ENCODE measurements around the gene TPCN2. TPM values are rescaled to one million over a fixed set of nuclear protein-coding genes. Genes with fewer than 3 reads are reported as not detected.
"Not testable (repeated sequence)": the region's sequence is repeated elsewhere in the genome, so short reads cannot be mapped to it uniquely, and the experiment has no call there.

TPCN2 gene
- total RNA-seq, 2 donors from 2014 or later = 17.1 to 24.6 TPM

DNA sequence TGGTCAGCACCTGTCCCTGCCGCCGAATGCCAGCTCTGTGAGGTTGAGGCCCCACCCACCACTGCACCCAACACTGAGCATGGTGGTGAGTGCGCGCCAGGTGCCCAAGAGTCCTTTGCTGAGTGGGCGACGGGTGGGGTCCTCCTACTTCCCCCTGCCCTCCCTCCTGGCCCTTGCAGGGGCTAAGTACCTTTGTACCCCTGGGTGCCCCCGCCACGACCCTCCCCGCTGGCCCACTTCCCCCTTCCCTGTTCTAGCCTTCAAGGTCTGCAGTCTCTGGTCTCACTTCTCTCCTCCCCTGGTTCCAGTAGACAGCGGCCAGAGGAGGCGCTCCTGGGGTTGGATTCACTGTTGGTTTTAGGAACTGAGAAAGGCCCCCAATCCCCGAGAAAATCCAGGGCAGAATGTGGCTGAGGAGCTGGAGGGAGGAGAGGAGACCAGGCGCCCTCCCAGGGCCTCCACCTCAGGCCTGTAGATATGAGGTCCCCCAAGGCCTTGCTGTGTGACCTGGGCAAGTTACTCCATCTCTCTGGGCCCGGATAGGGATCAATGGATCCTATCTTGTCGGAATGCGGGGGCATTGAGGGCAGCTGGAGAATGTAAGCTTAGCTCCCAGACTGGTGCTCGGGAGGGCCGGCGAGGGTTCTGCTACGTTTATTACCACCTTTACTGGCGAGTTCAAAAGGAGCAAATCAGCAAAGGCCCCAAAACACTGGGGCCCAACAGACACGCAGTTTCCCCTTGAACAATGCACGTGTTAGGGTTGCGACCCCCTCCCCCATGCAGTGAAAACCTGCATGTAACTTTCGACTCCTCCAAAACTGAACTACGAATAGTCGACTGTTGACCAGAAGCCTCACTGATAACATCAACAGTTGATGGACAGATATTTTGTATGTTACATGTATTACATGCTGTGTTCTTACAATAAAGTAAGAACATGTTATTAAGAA, 75.1 kb downstream of the TPCN2 start:
- Mint-ChIP-seq H3K4me3 (no peak overlapping the region), H3K4me1 (ENCODE audit: low read depth in 2 of 2) (no peaks in the 10 kb centered on the region), H3K9me3 (no peaks in the 10 kb centered on the region), H3K36me3 (no peaks in the 10 kb centered on the region), H3K27ac (no peak overlapping the region), H3K27me3 (no peaks in the 10 kb centered on the region)
- no peak for DNase-seq (ENCODE audit: low spot score)
- ATAC-seq = no peak

DNA sequence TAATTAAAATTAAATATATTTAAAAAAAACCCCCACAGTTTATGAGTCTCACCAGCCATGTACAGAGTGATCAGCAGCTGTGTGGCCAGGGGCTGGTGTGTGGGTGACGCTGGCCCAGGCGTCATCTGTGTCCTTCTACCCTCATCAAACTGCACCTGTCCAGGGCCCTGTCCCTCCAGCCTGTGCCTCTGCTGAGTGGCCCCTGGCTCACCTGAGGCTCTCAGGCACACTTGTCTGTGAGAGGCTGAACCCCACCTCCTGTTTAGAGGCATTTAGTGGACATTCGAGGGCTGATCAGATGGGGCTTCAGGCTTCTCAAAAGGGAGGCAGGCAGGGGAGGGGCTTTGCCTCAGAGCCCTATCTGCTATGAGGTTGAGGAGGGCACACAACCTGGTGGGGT, 77.1 kb downstream of the TPCN2 start:
- no peak overlapping the region for H3K27ac Mint-ChIP-seq
- no peaks in the 10 kb centered on the region for H3K9me3 Mint-ChIP-seq
- DNase-seq (ENCODE audit: low spot score) (no peak), ATAC-seq (no peak)
- no peaks in the 10 kb centered on the region for H3K36me3 Mint-ChIP-seq
- H3K27me3 Mint-ChIP-seq = no peaks in the 10 kb centered on the region
- H3K4me1 Mint-ChIP-seq (ENCODE audit: low read depth in 2 of 2) = no peaks in the 10 kb centered on the region
- H3K4me3 Mint-ChIP-seq = no peak overlapping the region

DNA sequence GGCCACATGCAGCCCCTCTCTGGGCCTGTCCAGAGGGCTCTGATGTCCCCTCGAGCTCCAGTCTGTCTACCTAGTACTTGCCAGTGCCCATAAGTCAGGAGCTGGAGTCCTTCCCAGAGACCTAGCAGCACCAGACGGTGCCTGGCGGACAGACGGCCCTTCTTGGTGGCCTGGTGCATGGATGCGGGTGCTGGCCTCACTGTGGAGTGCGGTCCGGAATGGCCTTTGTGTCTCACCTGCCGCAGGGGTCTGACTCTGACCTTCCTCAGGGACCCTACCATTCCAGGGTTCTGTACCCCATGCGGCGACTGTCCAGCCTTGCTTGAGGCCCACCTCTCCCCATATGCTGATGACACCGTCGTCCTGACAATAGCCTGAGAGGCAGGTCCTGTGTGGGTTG, 77.6 kb downstream of the TPCN2 start:
- no peak overlapping the region for H3K27ac Mint-ChIP-seq
- DNase-seq (ENCODE audit: low spot score) = no peak
- no peaks in the 10 kb centered on the region for H3K4me1 Mint-ChIP-seq (ENCODE audit: low read depth in 2 of 2)
- H3K36me3 Mint-ChIP-seq = no peaks in the 10 kb centered on the region
- no peaks in the 10 kb centered on the region for H3K9me3 Mint-ChIP-seq
- H3K27me3 Mint-ChIP-seq = no peaks in the 10 kb centered on the region
- ATAC-seq = peak in 1 of 2 donors; percentile 29
- H3K4me3 Mint-ChIP-seq = no peak overlapping the region

DNA sequence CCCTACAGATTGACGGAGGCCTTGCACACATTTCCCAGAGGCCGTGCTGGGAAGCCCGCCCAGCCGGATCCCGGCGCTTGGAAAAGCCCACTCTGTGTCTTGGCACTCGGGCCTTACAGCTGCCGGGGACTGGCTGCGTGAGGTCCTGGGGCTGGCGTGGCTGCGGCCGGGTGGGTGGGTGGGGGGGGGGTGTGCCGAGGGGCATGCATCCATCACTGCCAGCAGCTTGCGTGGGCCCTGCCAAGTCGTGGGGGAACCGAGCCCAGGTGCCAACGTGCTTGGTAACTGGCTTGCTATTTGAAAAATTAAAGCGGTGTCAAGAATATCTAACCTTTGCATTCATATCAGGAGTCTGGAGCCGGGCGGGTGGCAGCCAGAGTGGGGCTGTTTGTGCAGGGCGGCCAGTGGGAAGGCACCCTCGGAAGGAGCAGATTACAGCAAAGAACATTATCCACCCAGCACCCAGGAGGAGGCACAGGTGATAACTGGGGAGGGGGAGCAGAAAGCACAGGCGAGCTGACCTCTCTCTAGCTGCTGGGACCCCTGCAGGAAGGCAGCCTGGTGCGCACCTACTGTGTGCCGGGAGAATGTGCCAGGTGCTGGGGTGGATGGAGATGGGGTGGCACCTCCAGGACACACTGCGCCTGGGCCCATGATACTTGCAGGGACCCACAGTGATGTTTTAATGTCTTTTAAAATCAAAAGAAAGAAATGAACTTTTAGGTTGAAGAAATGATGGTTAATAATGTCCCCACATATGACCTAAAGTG, 78.5 kb downstream of the TPCN2 start:
- no peaks in the 10 kb centered on the region for H3K9me3 Mint-ChIP-seq
- no peak overlapping the region for H3K4me3 Mint-ChIP-seq
- no peaks in the 10 kb centered on the region for H3K4me1 Mint-ChIP-seq (ENCODE audit: low read depth in 2 of 2)
- H3K36me3 Mint-ChIP-seq = no peaks in the 10 kb centered on the region
- ATAC-seq (no peak), DNase-seq (ENCODE audit: low spot score) (no peak)
- no peaks in the 10 kb centered on the region for H3K27me3 Mint-ChIP-seq
- H3K27ac Mint-ChIP-seq = no peak overlapping the region

DNA sequence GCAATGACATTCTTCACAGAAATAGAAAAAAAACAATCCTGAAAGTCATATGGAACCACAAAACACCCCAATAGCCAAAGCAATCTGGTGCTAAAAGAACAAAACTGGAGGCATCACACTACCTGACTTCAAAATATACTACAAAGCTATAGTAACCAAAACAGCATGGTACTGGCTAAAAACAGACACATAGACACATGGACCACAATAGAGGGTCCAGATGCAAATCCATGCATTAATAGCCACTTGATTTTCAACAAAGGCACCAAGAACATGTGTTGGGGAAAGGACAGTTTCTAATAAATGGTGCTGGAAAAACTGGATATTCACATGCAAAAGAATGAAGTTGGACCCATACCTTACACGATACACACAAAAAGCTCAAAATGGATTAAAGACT, 79.2 kb downstream of the TPCN2 start:
- H3K4me3 Mint-ChIP-seq = no peak overlapping the region
- H3K4me1 Mint-ChIP-seq (ENCODE audit: low read depth in 2 of 2) = no peaks in the 10 kb centered on the region
- H3K9me3 Mint-ChIP-seq = no peaks in the 10 kb centered on the region
- H3K36me3 Mint-ChIP-seq = no peaks in the 10 kb centered on the region
- ATAC-seq (no peak), DNase-seq (ENCODE audit: low spot score) (no peak)
- no peaks in the 10 kb centered on the region for H3K27me3 Mint-ChIP-seq
- no peak overlapping the region for H3K27ac Mint-ChIP-seq

DNA sequence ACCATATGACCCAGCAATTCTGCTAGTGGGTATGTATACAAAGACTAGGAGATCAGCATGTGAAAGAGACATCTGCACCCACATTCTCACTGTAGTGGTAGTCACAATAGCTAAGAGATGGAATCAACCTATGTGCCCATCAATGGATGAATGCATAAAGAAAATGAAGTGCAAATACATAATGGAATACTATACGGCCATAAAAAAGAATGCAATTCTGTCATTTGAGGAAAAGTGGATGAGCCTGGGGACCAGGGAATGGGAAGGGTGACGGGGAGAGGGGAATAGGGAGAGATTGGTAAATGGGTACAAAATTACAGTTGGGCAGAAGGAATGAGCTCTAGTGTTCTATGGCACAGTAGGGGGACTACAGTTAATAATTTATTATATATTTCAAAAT, 80.3 kb downstream of the TPCN2 start:
- Mint-ChIP-seq H3K4me1 (ENCODE audit: low read depth in 2 of 2) (no peaks in the 10 kb centered on the region), H3K27ac (no peak overlapping the region), H3K9me3 (no peaks in the 10 kb centered on the region), H3K27me3 (peaks cover 0 to 2% of the 10 kb centered on the region in 2 donors), H3K4me3 (no peak overlapping the region), H3K36me3 (no peaks in the 10 kb centered on the region)
- ATAC-seq = no peak
- DNase-seq (ENCODE audit: low spot score) = no peak

DNA sequence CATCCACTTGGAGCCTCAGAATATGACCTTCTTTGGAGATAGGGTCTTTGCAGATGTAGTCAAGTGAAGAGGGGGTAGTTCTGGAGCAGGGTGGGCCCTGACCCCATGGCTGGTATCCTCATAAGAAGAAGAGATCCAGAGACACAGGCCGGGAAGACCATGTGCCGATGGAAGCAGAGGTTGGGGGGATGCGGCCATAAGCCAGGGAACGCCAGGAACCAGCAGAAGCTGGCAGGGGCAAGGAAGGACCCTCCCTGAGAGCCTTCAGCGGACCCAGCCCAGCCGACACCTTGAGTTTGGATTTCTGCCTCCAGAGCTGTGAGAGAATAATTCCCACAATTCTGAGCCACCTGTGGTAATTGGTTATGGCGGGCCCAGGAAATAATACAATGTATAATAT, 80.9 kb downstream of the TPCN2 start:
- Mint-ChIP-seq H3K9me3 (no peaks in the 10 kb centered on the region), H3K36me3 (no peaks in the 10 kb centered on the region), H3K27ac (no peak overlapping the region), H3K27me3 (peaks cover 0 to 2% of the 10 kb centered on the region in 2 donors), H3K4me1 (ENCODE audit: low read depth in 2 of 2) (no peaks in the 10 kb centered on the region), H3K4me3 (no peak overlapping the region)
- ATAC-seq (no peak), DNase-seq (ENCODE audit: low spot score) (no peak)

DNA sequence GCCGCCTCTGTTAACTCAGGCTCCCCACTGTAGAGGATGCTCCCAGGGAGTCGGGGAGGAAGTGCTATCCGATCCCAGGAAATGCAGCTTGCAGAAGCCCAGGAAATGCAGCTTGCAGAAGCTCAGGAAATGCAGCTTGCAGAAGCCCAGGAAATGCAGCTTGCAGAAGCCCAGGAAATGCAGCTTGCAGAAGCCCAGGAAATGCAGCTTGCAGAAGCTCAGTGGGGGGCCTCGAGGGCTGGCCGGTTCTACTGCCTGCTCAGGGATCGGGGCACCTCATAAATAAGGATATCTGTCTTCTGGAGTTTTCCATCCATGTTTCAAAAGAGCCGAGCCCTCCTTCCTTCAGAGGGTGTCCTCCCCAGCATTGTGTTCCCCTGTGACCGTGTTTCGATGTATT, 81.9 kb downstream of the TPCN2 start:
- DNase-seq (ENCODE audit: low spot score) (no peak), ATAC-seq (no peak)
- Mint-ChIP-seq H3K27ac (no peak overlapping the region), H3K4me3 (no peak overlapping the region), H3K36me3 (no peaks in the 10 kb centered on the region), H3K27me3 (peaks cover 0 to 2% of the 10 kb centered on the region in 2 donors), H3K4me1 (ENCODE audit: low read depth in 2 of 2) (no peaks in the 10 kb centered on the region), H3K9me3 (no peaks in the 10 kb centered on the region)

DNA sequence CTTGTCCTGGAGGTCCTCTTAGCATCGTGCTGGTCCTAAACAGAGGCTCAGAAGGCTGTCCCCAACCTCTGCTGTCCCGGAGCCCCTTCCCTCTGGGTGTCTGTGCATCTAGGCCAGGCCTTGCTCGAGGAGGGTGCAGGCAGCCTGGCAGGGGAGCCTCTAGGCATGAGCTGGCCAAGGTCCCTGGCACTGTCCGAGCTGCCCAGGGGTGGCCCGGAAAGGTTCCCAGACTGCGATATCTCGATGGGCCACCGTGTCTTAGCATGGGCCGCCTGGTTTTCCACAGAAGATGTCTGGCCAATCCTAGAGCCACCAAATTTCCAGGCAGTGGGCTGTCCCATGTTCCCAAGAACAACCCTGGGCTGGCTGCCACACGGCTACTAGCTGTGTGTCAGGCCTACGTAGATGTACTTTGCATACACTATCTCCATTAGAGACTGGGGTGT, 82.4 kb downstream of the TPCN2 start:
- Mint-ChIP-seq H3K27me3 (peaks cover 0 to 5% of the 10 kb centered on the region in 2 donors), H3K36me3 (no peaks in the 10 kb centered on the region), H3K27ac (no peak overlapping the region), H3K9me3 (no peaks in the 10 kb centered on the region), H3K4me1 (ENCODE audit: low read depth in 2 of 2) (no peaks in the 10 kb centered on the region), H3K4me3 (no peak overlapping the region)
- peak in 1 of 2 donors; percentile 33 for ATAC-seq
- DNase-seq (ENCODE audit: low spot score) = no peak

DNA sequence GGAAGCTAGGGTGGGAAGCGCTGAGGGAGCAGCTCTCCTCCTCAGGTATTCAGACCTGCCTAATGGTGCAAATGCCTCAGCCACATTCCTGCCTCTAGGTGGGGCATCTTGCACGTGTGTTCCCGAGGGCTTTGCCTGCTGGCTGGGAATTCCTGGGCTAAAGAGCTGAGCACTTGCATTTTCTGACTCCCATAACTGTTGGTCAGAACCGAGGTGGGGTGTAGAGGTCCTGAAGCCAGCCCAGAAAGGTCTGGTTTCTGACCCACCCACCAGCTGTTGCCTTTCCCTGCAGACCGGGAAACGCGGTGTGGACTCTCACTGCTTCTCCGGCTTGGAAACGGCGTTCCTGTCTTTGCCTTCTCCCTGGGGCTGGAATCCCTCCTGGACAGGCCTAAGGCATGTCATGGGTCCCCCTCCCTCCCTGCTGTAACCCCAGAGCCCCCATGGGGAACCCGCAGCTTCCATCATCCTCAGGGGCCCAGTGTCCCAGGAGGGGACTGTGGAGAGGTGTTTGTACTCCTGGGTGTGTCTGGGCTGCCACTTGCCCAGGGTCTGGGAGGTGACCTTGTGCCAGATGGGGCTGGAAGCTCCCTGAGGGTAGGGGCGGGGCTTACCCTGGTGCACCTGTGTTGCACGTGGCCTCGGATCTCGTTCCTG, 83.0 kb downstream of the TPCN2 start:
- DNase-seq (ENCODE audit: low spot score) (no peak), ATAC-seq (no peak)
- Mint-ChIP-seq H3K4me3 (no peak overlapping the region), H3K27ac (no peak overlapping the region), H3K27me3 (peaks cover 0 to 8% of the 10 kb centered on the region in 2 donors), H3K9me3 (no peaks in the 10 kb centered on the region), H3K4me1 (ENCODE audit: low read depth in 2 of 2) (no peaks in the 10 kb centered on the region), H3K36me3 (no peaks in the 10 kb centered on the region)

DNA sequence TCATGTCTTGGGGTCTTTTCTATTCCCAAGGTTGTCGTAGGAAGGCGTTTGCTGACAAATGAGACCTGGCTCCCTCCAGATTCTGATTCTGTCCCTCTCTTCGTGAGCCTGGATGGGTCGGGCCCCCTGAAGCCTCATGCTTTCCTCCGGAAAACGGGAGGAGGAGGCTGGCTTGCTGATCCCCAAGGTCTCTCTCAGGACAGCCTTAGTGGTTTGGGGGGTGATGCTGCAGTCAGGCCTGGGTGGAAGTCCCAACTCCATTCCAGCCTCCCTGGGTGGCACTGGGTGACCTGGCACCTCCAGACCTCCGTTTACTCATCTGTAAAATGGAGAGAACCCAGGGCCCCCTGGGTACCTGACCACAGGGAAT, 83.6 kb downstream of the TPCN2 start:
- peaks cover 0 to 8% of the 10 kb centered on the region in 2 donors for H3K27me3 Mint-ChIP-seq
- H3K9me3 Mint-ChIP-seq = no peaks in the 10 kb centered on the region
- no peaks in the 10 kb centered on the region for H3K4me1 Mint-ChIP-seq (ENCODE audit: low read depth in 2 of 2)
- H3K27ac Mint-ChIP-seq = no peak overlapping the region
- no peak for DNase-seq (ENCODE audit: low spot score)
- no peak for ATAC-seq
- H3K4me3 Mint-ChIP-seq = no peak overlapping the region
- no peaks in the 10 kb centered on the region for H3K36me3 Mint-ChIP-seq

DNA sequence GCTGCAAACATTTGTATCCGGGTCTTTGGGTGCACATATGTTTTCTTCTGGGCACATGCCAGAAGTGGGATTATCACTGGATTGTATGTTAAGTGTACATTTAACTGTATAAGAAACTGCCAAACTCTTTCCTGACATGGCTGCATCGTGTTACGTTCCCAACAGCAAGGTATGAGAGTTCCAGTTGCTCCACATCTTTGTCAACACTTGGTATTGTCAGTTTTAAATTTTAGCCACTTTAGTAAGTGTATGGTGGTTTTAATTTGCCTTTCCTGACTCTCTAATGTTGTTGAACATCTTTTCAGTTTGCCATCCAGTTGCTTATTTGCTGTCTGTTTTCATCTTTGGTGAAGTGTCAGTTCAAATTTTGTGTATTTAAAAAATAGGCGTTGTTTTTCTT, 84.5 kb downstream of the TPCN2 start:
- Mint-ChIP-seq H3K4me1 (ENCODE audit: low read depth in 2 of 2) (no peaks in the 10 kb centered on the region), H3K27ac (no peak overlapping the region), H3K9me3 (no peaks in the 10 kb centered on the region), H3K4me3 (no peak overlapping the region), H3K36me3 (no peaks in the 10 kb centered on the region), H3K27me3 (peaks cover 0 to 8% of the 10 kb centered on the region in 2 donors)
- DNase-seq (ENCODE audit: low spot score) = no peak
- ATAC-seq = no peak

DNA sequence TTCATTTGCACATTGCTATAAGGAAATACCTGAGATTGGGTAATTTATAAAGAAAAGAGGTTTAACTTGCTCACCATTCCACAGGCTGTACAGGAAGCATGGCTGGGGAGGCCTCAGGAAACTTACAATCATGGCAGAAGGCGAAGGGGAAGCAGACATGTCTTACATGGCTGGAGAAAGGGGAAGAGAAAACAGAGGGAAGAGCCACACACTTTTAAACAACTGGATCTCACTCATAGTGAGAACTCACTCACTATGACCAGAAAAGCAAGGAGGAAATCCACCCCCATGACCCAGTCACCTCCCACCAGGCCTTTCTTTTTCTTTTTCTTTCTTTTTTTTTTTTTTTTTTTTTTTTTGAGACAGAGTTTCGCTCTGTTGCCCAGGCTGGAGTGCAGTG, 85.5 kb downstream of the TPCN2 start:
- H3K9me3 Mint-ChIP-seq; H3K4me1 Mint-ChIP-seq (ENCODE audit: low read depth in 2 of 2); H3K4me3 Mint-ChIP-seq; H3K27me3 Mint-ChIP-seq; H3K27ac Mint-ChIP-seq; H3K36me3 Mint-ChIP-seq; DNase-seq (ENCODE audit: low spot score); ATAC-seq: not testable (repeated sequence)

DNA sequence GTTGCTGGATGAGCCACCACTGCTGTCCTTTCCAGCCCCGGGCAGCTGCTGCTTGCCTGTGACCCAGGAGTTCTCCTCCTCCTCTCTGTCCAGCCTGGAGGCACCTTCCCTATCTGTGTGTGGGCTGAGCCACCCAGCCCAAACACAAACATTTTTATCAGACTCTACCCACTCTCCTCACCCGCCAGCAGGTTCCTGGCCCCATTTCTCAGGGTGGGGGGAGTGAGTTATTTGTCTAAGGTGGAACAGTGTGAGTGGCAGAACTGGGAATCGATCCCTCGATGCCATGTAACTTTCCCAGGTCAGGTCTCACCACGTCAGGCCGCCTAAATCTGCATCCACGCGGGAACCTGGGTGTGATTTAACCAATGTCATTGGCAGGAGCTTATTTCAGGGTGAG, 86.2 kb downstream of the TPCN2 start:
- Mint-ChIP-seq H3K36me3 (no peaks in the 10 kb centered on the region), H3K27ac (no peak overlapping the region), H3K4me1 (ENCODE audit: low read depth in 2 of 2) (no peaks in the 10 kb centered on the region), H3K27me3 (peaks cover 0 to 8% of the 10 kb centered on the region in 2 donors), H3K4me3 (no peak overlapping the region), H3K9me3 (no peaks in the 10 kb centered on the region)
- ATAC-seq (no peak), DNase-seq (ENCODE audit: low spot score) (no peak)
